GM21619 (cell line): ENCODE data around the gene CCDC85A.
"Not testable (repeated sequence)": the region's sequence is repeated elsewhere in the genome, so short reads cannot be mapped to it uniquely, and the experiment has no call there.

Experiments
- ATAC-seq: cut with Tn5 transposase; IDR thresholded peaks from one replicate; pipeline ENCODE4 v1.9.1; 2021; ENCODE audit not compliant: unreplicated experiment

The CCDC85A gene

DNA sequence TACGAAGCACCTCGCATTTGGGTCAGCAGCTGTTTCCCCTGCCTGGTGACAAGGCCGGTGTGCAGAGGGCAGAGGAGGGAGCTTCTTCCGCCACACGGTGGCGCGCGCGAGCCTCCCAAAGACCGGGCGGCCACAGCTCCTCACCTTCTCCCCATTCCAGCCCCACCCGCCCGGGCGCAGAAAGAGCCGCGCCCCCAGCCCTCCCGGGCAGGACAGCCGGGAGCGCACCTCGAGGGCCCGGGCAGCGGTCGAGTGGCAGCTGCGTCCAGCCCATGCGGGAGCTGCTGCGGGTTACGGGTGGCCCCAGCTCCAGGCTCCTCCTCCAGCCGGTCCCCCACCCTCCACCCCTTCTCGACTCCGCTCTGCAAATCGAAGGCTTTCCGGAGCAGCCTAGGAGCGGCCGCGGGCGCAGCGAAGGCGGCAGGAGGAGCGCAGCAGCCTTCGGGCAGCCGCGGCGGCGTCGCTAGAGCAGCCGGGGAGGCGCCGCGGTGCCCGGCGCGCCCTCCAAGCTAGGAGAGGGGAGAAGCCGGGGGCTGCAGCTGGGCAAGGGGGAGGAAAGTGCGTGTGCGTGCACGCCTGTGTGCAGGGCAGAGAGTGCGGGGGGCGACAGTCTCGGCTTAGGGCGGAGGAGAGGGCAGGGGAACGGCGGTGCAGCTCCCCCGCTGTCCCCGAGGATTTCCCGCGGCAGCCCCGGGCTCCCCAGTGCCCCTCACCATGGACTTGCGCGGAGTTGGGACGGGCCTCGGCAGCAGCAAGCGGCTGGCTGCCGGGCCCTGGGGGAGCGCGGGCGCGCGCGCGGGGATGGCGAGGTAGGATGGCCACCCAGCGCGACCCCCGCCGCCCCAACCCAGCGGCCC is at the start of gene CCDC85A:
Gene CCDC85A, plus strand, starts transcription at position 348 of the 857 bp plus-strand sequence. CDS start 635 bp downstream, outside the sequence.
- ATAC-seq: peak; percentile 94

DNA sequence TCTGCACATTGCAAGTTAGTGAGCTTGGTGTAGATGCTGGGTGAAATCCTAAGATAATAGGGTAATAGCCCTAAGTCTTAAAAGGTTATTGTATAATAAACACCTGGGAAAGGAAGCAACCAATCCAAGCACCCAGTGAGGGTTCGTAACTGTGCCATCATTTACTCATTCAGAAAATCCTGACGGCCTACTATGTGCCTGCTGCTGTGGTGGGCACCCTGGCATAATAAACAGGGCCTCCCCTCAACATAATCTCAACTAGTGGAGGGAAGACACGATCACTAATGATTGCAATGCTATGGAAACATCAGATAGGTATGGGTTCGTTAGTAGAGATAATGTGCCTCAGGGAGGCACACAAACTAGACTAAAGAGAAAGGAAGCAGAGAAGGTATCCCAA is 48.9 kb upstream of the CCDC85A start:
- no peak for ATAC-seq

DNA sequence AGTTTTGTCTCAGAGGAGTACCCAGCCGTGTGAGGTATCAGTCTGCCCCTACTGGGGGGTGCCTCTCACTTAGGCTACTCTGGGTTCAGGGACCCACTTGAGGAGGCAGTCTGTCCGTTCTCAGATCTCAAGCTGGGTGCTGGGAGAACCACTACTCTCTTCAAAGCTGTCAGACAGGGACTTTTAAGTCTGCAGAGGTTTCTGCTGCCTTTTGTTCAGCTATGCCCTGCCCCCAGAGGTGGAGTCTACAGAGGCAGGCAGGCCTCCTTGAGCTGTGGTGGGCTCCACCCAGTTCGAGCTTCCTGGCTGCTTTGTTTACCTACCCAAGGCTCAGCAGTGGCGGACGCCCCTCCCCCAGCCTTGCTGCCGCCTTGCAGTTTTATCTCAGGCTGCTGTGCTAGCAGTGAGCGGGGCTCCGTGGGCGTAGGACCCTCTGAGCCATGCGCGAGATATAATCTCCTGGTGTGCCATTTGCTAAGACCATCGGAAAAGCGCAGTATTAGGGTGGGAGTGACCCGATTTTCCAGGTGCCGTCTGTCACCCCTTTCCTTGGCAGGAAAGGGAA is 41.2 kb upstream of the CCDC85A start:
- ATAC-seq: not testable (repeated sequence)

DNA sequence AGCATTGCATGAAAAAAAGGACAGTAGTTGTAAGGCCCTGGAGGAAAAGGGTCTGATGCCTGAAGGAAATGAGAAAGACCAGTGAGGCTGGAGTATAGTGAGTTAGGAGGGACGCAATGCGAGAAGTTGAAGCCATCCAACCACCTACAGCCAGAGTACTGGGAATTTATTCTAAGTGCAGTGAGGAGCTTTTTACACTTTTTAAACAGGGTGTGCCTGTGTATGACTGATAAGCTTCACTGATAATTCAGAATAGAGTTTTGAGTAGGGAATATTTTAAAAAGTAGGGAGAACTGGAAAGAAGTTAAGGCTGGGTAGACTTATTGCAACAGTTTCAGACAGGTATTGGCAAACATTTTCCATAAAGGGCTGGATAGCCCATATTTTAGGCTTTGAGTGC is 35.9 kb upstream of the CCDC85A start:
- ATAC-seq: no peak

DNA sequence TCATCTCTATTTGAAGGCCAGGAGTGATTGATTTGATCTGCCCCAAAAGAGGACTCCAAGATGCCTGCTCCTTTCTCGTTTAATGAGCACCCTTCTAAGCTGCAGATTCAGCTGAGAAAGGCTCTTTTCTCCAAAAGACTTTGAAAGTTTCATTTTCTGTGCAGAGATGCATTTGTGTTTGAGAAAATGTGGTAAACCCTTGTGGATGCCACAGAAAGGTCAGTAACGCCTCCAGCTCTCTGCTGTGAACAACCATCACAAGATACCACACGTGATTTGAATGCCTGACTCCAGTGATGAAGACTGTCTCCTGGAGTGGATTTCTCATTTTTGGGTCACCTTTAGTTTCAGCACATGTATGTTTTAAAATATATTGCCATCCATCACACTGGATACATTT is 35.0 kb upstream of the CCDC85A start:
- ATAC-seq: no peak

DNA sequence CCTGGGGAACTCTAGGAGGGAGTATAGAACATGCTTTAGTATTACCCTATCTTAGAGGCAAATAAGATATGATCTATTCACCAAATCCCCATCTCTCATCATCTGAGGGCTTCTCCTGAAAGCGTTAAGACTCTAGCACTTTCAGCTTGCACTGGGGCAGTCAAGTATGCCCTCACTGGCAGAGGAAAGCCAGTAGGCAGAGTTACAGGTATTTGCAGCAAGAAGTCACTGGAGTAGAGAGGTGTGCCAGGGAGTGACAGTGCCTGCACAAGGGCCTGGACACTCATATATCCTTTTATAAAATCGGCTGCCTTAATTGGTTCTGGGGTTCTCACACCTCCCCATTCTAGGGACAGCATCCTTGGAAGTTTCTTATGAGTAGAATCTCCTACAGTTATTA is 31.9 kb upstream of the CCDC85A start:
- no peak for ATAC-seq

DNA sequence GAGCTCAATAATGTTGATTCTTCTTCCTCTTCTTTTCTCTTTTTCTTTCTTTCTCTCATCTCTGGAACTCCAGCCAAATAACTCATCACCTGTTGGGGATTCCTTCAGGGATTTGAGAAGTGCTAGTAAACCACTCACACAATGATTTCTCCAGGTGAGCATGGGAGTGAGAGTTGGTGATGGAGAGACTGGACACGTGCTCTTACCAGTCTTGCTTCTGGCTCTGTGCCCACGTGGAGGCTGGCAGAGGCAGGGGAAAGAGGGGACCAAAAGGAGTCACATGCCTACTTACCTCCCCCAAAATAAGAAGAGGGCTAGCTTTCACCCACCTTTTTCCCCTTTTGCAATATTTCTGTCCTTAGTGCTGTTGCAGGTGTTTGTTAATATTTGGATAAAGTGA is 28.6 kb upstream of the CCDC85A start:
- ATAC-seq: no peak

DNA sequence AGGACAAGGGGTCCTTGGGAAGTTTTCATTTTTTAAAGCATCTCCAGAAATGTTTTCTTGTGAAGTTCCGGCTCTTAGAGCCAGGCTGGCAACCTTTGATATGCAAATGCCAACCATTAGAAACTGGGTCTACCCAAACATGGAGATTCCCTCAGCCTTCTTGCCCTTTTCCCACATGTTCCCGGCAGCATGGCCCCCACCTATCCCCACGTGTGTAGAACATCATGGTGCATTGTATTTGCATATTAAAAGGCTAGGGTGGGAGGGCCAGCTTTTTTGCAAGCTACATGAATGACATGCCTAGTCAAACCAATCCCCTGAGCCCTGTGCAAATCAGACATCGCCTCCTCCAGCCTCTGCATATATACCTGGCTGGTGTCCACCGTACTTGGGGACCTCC is 23.9 kb upstream of the CCDC85A start:
- ATAC-seq: not testable (repeated sequence)

DNA sequence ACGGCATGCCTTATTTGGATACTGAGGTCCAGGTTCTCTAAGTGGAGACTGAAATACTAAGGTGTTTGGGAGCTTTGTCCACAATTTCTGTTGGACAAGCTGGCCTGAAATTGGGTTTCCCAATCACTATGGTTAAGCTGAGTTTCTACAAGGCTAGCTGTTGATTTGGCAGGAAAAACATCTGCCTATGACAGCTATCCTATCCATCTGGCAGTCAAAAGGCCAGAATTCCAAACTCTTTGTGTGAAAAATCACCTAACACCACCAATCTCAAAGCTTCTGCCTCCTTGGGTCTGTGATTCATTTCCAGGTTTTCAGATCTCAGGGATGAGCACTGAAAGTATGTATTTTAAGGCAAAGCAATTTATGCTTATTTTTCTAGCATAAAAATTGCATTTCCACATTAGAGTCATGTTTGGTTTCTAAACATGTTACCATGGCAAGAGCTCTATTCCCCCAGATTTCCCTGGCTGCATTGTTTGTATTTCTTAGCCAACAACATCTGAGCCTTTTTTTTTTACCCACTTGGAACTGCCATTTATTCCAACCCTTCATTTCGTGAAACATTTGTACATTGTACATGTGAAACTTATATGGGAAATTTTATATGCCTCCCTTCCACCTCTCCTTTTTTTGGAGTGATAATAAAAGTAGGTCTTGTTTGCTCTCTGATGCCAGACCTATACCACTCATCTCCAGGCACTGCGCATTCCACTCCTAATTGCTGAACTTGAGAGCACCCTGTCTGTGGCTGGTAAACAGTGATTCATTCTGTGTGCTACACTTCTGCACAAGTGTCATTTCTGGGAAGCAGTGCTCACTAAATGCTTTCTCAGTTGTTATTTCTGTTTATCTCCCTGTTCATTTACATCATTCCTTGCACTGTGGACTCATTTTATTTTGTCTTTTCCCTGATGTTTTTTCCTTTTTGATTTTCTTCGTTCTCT is 15.9 kb upstream of the CCDC85A start:
- ATAC-seq: no peak

DNA sequence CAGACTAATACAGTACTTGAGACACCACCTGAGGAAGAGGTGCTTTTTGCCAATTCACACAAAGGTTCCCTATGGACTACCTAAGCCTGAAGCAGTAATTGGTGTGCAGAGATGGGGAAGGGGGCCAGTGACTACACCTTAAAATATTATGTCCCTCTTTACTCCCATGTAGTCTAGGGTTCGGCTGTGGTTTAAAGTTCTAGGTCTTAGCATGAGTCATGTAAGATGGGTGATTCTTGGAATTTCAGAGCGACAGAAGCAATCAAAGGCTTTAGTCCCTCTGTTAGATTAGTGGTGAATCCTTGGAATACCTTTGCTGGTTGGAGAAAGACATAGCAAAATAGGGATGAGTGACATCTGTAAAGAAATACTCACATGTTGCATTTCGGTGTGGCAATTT is 14.3 kb upstream of the CCDC85A start:
- no peak for ATAC-seq

DNA sequence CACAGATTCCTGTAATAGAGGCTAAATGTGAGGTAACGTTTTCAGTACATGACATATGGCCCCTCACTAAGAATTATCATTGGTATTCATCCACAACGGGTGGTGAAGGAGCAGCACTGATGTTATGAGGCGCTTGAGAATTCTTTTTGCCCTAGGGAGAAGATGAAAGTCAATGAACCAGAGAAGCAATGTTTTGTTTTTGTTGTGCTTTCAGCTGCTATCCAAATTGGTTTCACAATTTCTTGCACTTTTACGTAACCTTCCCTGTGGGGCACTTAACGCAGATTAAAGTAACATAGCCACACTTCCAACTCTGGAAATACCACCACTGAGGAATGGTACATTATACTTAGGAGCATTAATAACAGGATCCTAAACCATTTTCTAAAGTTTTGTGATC is 13.3 kb upstream of the CCDC85A start:
- no peak for ATAC-seq

DNA sequence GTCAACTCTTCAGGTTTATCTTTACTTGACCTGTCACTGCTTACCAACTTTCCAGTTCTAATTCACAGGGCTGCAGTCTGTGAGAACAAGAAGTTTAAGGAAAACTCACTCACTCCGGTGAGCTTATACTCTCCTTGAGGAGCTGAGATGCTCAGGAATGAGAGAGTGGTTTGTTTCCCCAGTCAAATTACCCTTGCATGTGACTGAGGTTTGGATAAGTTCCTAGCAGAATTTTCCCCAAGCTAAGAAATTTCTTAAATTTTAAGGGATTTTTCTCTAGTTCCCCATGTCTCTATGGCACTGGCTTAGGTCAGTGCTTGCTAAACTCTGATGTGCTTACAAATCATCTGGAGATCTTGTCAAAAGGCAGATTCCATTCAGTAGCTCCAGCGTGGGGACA is 12.8 kb upstream of the CCDC85A start:
- no peak for ATAC-seq

DNA sequence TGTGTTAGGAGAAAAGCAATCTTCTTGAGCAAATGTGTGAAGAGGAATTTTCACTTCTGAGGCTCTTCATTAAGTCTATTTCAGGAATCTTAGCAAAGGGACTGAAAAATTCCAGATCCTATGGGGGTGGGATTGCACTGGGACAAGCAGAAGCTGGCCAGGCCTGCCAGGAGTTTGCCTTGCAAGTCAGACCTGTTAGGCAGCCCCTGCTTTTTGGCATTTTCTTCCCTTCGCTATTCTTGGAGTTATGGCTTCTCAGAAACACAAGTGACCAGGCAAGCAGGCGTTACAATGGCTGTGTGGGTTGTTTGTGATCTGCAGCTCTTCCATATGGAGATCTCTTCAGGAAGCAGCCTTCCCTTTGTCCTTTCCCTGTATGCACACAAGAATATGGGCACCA is 8.0 kb upstream of the CCDC85A start:
- ATAC-seq: no peak

DNA sequence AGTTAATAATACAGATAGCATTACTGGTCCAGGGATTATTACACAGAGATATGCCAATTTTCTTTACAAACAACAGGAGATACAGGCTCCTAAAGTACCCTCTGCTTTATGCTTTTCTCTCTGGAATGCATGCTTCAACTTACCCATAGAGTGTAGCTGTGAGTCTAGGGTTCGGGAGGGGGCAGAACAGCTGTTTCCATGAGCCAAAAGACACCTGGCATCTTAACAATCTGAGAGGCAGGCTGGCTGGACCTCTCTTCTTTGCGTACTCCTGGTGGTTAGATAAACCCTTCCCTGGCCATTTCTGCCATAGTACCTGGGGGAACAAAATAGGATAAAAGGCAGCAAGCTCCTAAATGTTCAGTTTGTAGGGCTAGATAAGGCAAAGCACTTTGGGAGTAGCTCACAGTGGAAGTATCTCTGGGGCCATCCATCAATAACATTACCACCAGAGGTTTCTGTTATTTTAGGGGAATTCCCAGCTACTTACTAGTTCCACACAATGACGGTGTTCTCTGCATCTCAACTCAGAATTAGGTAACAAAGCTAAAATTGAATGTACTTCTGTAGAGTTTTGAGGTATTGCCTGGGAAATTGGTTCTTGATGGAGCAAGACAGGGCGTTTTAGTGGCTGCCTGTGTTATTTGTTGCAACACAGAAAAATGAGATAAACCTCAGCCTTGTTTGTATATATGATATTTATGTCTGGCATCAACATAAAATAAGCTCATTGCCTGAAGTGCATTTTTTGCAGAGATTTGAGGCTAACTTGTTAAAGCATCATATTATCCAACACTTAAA is 6.2 kb upstream of the CCDC85A start:
- peak; percentile 82 for ATAC-seq

DNA sequence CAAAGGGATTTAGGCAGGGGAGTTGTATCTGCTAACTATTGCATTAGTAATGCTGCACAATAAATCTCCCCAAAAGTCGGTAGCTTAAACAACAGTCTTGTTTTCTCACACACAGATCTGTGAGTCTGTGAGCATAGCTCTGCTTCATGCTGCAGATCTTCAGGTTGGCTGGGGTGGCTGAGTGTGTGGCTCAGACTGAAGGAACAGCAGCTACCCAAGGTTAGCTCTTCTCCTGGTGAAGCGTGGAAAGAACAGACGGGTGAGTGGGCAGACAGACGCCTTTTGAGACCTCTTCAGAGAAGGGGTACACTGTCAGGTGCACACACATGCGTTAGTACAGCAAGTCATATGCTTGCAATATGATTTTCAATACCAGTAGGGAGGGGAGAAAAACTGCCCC is 3.9 kb upstream of the CCDC85A start:
- no peak for ATAC-seq

DNA sequence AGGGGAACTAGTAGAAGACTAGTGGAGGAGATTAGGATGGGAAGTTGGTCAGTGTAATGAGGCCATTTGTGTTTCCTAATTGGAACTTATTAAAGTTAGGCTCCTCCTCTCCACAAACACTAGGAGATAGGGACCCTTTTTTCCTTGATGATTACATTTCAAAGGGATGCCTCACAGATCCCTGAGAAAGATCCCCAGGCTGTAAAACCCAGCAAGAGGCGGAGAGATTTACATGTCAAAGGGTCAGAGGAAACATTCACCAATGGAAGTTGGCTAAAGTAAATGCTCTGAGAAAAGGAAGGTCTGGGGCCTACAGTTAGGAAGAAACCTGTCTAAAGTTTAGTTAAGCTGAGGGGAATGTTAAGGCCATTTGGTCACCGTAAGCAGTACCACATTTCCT is 1.4 kb upstream of the CCDC85A start:
- ATAC-seq: no peak

DNA sequence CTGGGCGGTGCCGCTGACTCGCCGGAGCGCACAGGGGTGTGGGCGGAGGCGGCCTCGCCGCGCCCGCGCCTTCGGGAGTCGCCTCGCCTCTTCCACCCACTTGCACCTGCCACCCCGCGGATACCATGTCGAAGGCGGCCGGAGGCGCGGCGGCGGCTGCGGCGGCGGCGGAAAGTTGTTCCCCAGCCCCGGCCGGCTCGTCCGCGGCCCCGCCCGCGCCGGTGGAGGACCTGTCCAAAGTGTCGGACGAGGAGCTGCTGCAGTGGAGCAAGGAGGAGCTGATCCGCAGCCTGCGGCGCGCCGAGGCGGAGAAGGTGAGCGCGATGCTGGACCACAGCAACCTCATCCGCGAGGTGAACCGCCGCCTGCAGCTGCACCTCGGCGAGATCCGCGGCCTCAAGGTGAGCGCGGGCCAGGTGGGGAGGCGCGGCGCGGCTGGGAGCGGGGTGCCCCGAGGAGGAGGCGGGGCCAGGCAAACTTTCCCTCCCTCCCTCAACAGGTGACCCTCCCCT is 766 bp downstream of the CCDC85A start:
- no peak for ATAC-seq

DNA sequence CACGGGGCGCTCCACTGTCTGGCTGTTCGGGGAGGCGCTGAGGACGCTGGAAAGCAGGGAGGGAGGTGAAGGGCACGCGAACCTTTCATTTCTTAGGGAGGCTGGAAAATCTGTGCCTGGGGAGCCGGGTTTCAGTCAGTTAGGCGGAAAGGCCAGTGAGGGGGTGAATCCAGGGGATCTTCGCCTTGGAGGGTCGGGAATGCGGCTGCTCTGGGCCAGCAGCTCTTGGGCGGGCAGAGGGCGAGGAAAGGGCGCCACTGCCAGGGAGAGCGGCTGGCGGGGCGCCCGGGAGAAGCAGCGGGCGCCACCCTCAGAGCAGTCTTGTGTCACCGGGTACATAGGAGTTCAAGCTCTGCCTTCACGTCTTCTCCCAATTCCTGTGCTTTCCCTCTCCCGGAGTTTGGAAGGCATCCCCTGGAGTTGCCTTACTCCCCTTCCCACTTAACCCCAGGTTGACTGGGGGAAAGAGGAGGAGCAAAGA is 1.4 kb downstream of the CCDC85A start:
- no peak for ATAC-seq

DNA sequence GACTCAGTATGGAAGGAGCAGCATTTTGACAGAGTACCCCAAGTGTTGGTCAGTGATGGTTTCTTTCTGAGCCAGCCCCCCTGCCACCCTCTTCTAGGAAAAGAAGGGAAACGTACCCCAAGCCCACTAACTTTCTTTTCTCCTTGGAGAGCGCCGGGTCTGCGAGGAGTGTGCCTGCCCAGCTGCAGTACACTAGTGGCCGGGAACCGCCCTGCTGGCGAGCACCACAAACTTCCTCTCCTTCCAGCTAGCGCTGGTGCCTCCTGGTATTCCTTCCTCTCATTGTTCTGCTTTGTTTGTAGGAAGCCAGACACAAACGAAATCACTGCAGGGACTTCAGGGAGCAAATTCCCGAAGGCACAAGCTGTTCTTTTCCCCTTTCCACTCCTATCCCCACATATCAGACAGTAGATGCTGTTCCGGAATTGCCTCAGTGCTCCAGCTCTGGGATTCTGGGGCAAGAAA is 1.8 kb downstream of the CCDC85A start:
- no peak for ATAC-seq

DNA sequence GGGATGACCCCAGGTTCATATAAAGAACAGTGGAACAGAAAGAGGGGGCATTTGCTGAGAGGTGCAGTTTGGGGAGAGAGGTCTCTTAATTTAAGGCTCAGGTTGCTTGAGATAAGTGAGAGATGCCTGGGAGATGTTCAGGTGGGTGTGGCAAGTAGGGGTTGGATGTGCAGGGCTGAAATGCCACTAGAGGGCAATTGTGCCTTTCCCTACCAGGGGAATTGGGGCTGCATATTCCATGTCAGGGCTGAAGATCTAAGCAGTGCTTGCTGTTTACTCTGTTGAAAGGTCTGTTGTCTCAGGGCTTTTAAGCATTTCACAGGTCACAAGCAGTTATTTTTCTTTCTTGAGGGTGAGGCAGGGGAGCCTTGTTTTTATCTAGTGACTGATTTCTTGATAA is 7.8 kb downstream of the CCDC85A start:
- no peak for ATAC-seq
